GM12872 (cell line): ENCODE results near the gene SNX24.

Experiments
- CTCF ChIP-seq: IDR thresholded peaks from 3 replicates; pipeline ENCODE4 v1.5.1; 2011; ENCODE audit warnings: low read depth, mild to moderate bottlenecking, low read length, moderate library complexity; ENCODE audit not compliant: insufficient read depth

The SNX24 gene

GRCh38 chr5:122936088-122936487 is 90.7 kb downstream of the SNX24 start:
- no peak for TF ChIP-seq CTCF

GRCh38 chr5:122937914-122938313 is 92.5 kb downstream of the SNX24 start:
- TF ChIP-seq CTCF = no peak

- no peak for TF ChIP-seq CTCF
Observed at GRCh38 chr5:122940890-122941289, 95.5 kb downstream of the SNX24 start.

- TF ChIP-seq CTCF = no peak
Observed at GRCh38 chr5:122941737-122942136, 96.3 kb downstream of the SNX24 start.

GRCh38 chr5:122942164-122942914 is 96.9 kb downstream of the SNX24 start:
- TF ChIP-seq CTCF = no peak

GRCh38 chr5:122943050-122943698 is 97.8 kb downstream of the SNX24 start:
- TF ChIP-seq CTCF = no peak

- no peak for TF ChIP-seq CTCF
Observed at GRCh38 chr5:122944051-122944450, 98.6 kb downstream of the SNX24 start.
